NCI-H2081 treated with DMSO at 0.1 percent for 48 hours (cell line): Measurements from ENCODE around the gene ADCY5.
"Not testable (repeated sequence)": the region's sequence is repeated elsewhere in the genome, so short reads cannot be mapped to it uniquely, and the experiment has no call there.

Source experiments
- DNase-seq: peaks from one replicate; lab custom pipeline; 2025; lab: John Stamatoyannopoulos, UW

The ADCY5 gene

GRCh38 chr3:123261666-123262065 is 187.2 kb downstream of the ADCY5 start:
- no peak for DNase-seq

GRCh38 chr3:123258811-123259420 is 190.0 kb downstream of the ADCY5 start:
- peak; percentile 66 for DNase-seq

- DNase-seq: no peak
These were observed 190.5 kb downstream of the ADCY5 start for GRCh38 chr3:123258359-123258758.

GRCh38 chr3:123256256-123256655 is 192.6 kb downstream of the ADCY5 start:
- no peak for DNase-seq

GRCh38 chr3:123246866-123247265 is 202.0 kb downstream of the ADCY5 start:
- no peak for DNase-seq

- DNase-seq: no peak
These were observed 204.8 kb downstream of the ADCY5 start for GRCh38 chr3:123244128-123244527.

GRCh38 chr3:123239756-123240155 is 209.1 kb downstream of the ADCY5 start:
- no peak for DNase-seq

- DNase-seq: not testable (repeated sequence)
These were observed 209.7 kb downstream of the ADCY5 start for GRCh38 chr3:123239186-123239585.

GRCh38 chr3:123236902-123237301 is 212.0 kb downstream of the ADCY5 start:
- no peak for DNase-seq
